HEK293 (cell line): ENCODE results near the gene CDC42SE2.

Source experiments
- BCL11A ChIP-seq: fragments of 450-650 bp; formaldehyde crosslinking; IDR thresholded peaks from 2 replicates; pipeline ENCODE4 v1.5.1; 2016; ENCODE audit warnings: low read depth, missing biosample characterization, missing genetic modification characterization
- CTCF ChIP-seq: fragments of 450-650 bp; formaldehyde crosslinking; IDR thresholded peaks from 2 replicates; pipeline ENCODE4 v1.5.1; 2016; ENCODE audit warnings: missing biosample characterization, missing genetic modification characterization
- HOXD13 ChIP-seq: sonication (generic); formaldehyde crosslinking; IDR thresholded peaks from 2 replicates; pipeline ENCODE4 v1.8.0; 2022; ENCODE audit warnings: missing genetic modification reagents, borderline replicate concordance
- KLF8 ChIP-seq: fragments of 450-650 bp; formaldehyde crosslinking; IDR thresholded peaks from 2 replicates; pipeline ENCODE4 v1.5.1; 2016; ENCODE audit warnings: missing biosample characterization, missing genetic modification characterization
- PRDM4 ChIP-seq: fragments of 450-650 bp; formaldehyde crosslinking; IDR thresholded peaks from 2 replicates; pipeline ENCODE4 v1.5.1; 2017; ENCODE audit warnings: missing biosample characterization, missing genetic modification characterization
- SP3 ChIP-seq: fragments of 450-650 bp; formaldehyde crosslinking; IDR thresholded peaks from 2 replicates; pipeline ENCODE4 v1.5.1; 2016; ENCODE audit warnings: missing biosample characterization, missing genetic modification characterization
- ZBTB10 ChIP-seq: fragments of 450-650 bp; formaldehyde crosslinking; IDR thresholded peaks from 2 replicates; pipeline ENCODE4 v1.5.1; 2016; ENCODE audit warnings: missing biosample characterization, missing genetic modification characterization
- ZFHX2 ChIP-seq: fragments of 450-650 bp; formaldehyde crosslinking; conservative IDR thresholded peaks from 2 replicates; pipeline ENCODE4 v1.5.1; 2016; ENCODE audit warnings: missing biosample characterization, missing genetic modification characterization
- ZFP41 ChIP-seq: fragments of 450-650 bp; formaldehyde crosslinking; IDR thresholded peaks from 2 replicates; pipeline ENCODE4 v1.5.1; 2016; ENCODE audit warnings: missing biosample characterization, missing genetic modification characterization, borderline replicate concordance
- ZIC2 ChIP-seq: fragments of 450-650 bp; formaldehyde crosslinking; IDR thresholded peaks from 2 replicates; pipeline ENCODE4 v1.5.1; 2016; ENCODE audit warnings: missing biosample characterization, missing genetic modification characterization
- ZNF114 ChIP-seq: fragments of 450-650 bp; formaldehyde crosslinking; IDR thresholded peaks from 2 replicates; pipeline ENCODE4 v1.5.0; 2017; ENCODE audit warnings: missing biosample characterization, missing genetic modification characterization
- ZNF121 ChIP-seq: fragments of 450-650 bp; formaldehyde crosslinking; IDR thresholded peaks from 2 replicates; pipeline ENCODE4 v1.5.1; 2016; ENCODE audit warnings: missing biosample characterization, missing genetic modification characterization
- ZNF132 ChIP-seq: fragments of 450-650 bp; formaldehyde crosslinking; IDR thresholded peaks from 2 replicates; pipeline ENCODE4 v1.5.1; 2017; ENCODE audit warnings: missing biosample characterization, missing genetic modification characterization, borderline replicate concordance
- ZNF146 ChIP-seq: fragments of 450-650 bp; formaldehyde crosslinking; IDR thresholded peaks from 2 replicates; pipeline ENCODE4 v1.5.1; 2016; ENCODE audit warnings: missing biosample characterization, missing genetic modification characterization
- ZNF157 ChIP-seq: fragments of 450-650 bp; formaldehyde crosslinking; IDR thresholded peaks from 2 replicates; pipeline ENCODE4 v1.5.1; 2016; ENCODE audit warnings: missing biosample characterization, missing genetic modification characterization
- ZNF16 ChIP-seq: fragments of 450-650 bp; formaldehyde crosslinking; IDR thresholded peaks from 2 replicates; pipeline ENCODE4 v1.5.1; 2016; ENCODE audit warnings: low read depth, missing biosample characterization, missing genetic modification characterization
- ZNF184 ChIP-seq: fragments of 450-650 bp; IDR thresholded peaks from 2 replicates; pipeline ENCODE4 v1.5.1; 2018; ENCODE audit warnings: missing biosample characterization, mild to moderate bottlenecking, missing genetic modification characterization
- ZNF2 ChIP-seq: fragments of 450-650 bp; formaldehyde crosslinking; IDR thresholded peaks from 2 replicates; pipeline ENCODE4 v1.5.1; 2016; ENCODE audit warnings: missing biosample characterization, missing genetic modification characterization
- ZNF211 ChIP-seq: fragments of 450-650 bp; formaldehyde crosslinking; IDR thresholded peaks from 2 replicates; pipeline ENCODE4 v1.5.1; 2016; ENCODE audit warnings: low read depth, missing biosample characterization, missing genetic modification characterization
- ZNF248 ChIP-seq: fragments of 450-650 bp; formaldehyde crosslinking; IDR thresholded peaks from 2 replicates; pipeline ENCODE4 v1.5.1; 2017; ENCODE audit warnings: missing biosample characterization, missing genetic modification characterization
- ZNF423 ChIP-seq: fragments of 450-650 bp; formaldehyde crosslinking; IDR thresholded peaks from 2 replicates; pipeline ENCODE4 v1.5.1; 2016; ENCODE audit warnings: missing biosample characterization, missing genetic modification characterization
- ZNF501 ChIP-seq: fragments of 450-650 bp; formaldehyde crosslinking; IDR thresholded peaks from 2 replicates; pipeline ENCODE4 v1.5.1; 2016; ENCODE audit warnings: missing biosample characterization, missing genetic modification characterization
- ZNF530 ChIP-seq: fragments of 450-650 bp; formaldehyde crosslinking; IDR thresholded peaks from 2 replicates; pipeline ENCODE4 v1.5.1; 2016; ENCODE audit warnings: low read depth, missing biosample characterization, missing genetic modification characterization
- ZNF561 ChIP-seq: fragments of 450-650 bp; IDR thresholded peaks from 2 replicates; pipeline ENCODE4 v1.5.1; 2018; ENCODE audit warnings: missing biosample characterization, missing genetic modification characterization, borderline replicate concordance
- ZNF585B ChIP-seq: fragments of 450-650 bp; formaldehyde crosslinking; IDR thresholded peaks from 2 replicates; pipeline ENCODE4 v1.5.1; 2016; ENCODE audit warnings: missing biosample characterization, missing genetic modification characterization
- ZNF596 ChIP-seq: fragments of 450-650 bp; IDR thresholded peaks from 2 replicates; pipeline ENCODE4 v1.5.0; 2018; ENCODE audit warnings: missing biosample characterization, mild to moderate bottlenecking, missing genetic modification characterization, moderate library complexity
- ZNF654 ChIP-seq: fragments of 450-650 bp; formaldehyde crosslinking; IDR thresholded peaks from 2 replicates; pipeline ENCODE4 v1.5.1; 2016; ENCODE audit warnings: low read depth, missing biosample characterization, missing genetic modification characterization
- ZSCAN18 ChIP-seq: fragments of 450-650 bp; formaldehyde crosslinking; IDR thresholded peaks from 2 replicates; pipeline ENCODE4 v1.5.1; 2016; ENCODE audit warnings: missing biosample characterization, missing genetic modification characterization
- TF ChIP-seq, protein P1 (sequence below): fragments of 450-650 bp; formaldehyde crosslinking; IDR thresholded peaks from 2 replicates; pipeline ENCODE4 v1.5.1; 2016; ENCODE audit warnings: missing biosample characterization, missing genetic modification characterization
- TF ChIP-seq, protein P2 (sequence below): fragments of 450-650 bp; formaldehyde crosslinking; IDR thresholded peaks from 2 replicates; pipeline ENCODE4 v1.5.1; 2016; ENCODE audit warnings: missing biosample characterization, missing genetic modification characterization

CDC42SE2 gene

GRCh38 chr5:131263648-131264450, at the start of gene CDC42SE2 (continued):
- no peak for TF ChIP-seq ZFP41 (tag by site-specific recombination)
- TF ChIP-seq ZNF132 (tag by site-specific recombination): no peak
- TF ChIP-seq ZNF248 (tag by site-specific recombination): no peak
- no peak for TF ChIP-seq ZNF585B (tag by site-specific recombination)
- no peak for TF ChIP-seq ZNF654
- peak; percentile 45; the same call in 1 of the 2 replicates for TF ChIP-seq KLF8 (tag by site-specific recombination)
- TF ChIP-seq CTCF: peak; percentile 51; the same call in 1 of the 2 replicates
- no peak for TF ChIP-seq ZNF121
- TF ChIP-seq ZNF16 (tag by site-specific recombination): no peak
- TF ChIP-seq ZSCAN18 (tag by site-specific recombination): no peak
- TF ChIP-seq ZFHX2 (tag by site-specific recombination): peak; percentile 38; the same call in 1 of the 2 replicates
- TF ChIP-seq ZNF2 (tag by site-specific recombination): no peak
- TF ChIP-seq ZNF146 (tag by site-specific recombination): no peak
- TF ChIP-seq ZNF211 (tag by site-specific recombination): no peak
- TF ChIP-seq ZNF423 (tag by site-specific recombination): no peak
- TF ChIP-seq ZIC2 (tag by site-specific recombination): 0 out of 2 replicates have a peak, but pooled peaks have one; percentile 24
- no peak for TF ChIP-seq HOXD13 (CRISPR knock-in tag)
- TF ChIP-seq, protein P1, sequence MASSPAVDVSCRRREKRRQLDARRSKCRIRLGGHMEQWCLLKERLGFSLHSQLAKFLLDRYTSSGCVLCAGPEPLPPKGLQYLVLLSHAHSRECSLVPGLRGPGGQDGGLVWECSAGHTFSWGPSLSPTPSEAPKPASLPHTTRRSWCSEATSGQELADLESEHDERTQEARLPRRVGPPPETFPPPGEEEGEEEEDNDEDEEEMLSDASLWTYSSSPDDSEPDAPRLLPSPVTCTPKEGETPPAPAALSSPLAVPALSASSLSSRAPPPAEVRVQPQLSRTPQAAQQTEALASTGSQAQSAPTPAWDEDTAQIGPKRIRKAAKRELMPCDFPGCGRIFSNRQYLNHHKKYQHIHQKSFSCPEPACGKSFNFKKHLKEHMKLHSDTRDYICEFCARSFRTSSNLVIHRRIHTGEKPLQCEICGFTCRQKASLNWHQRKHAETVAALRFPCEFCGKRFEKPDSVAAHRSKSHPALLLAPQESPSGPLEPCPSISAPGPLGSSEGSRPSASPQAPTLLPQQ (tag by site-specific recombination): 0 out of 2 replicates have a peak, but pooled peaks have one; percentile 17
- TF ChIP-seq, protein P2, sequence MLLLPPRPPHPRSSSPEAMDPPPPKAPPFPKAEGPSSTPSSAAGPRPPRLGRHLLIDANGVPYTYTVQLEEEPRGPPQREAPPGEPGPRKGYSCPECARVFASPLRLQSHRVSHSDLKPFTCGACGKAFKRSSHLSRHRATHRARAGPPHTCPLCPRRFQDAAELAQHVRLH: no peak
- TF ChIP-seq ZNF596 (tag by site-specific recombination): no peak
- TF ChIP-seq PRDM4 (tag by site-specific recombination): no peak
- no peak for TF ChIP-seq ZNF157
- peak; percentile 74 for TF ChIP-seq ZBTB10 (tag by site-specific recombination)
- TF ChIP-seq BCL11A (tag by site-specific recombination): no peak
- no peak; the same call in 1 of the 2 replicates for TF ChIP-seq ZNF501 (tag by site-specific recombination)
- TF ChIP-seq ZNF184: 0 out of 2 replicates have a peak, but pooled peaks have one; percentile 44
- TF ChIP-seq SP3 (tag by site-specific recombination): no peak; the same call in 1 of the 2 replicates
- no peak for TF ChIP-seq ZNF530
- peak; percentile 82; the same call in 1 of the 2 replicates for TF ChIP-seq ZNF561
- TF ChIP-seq ZNF114 (tag by site-specific recombination): no peak
